ENCODE results near the gene ISLR.

ISLR gene

DNA sequence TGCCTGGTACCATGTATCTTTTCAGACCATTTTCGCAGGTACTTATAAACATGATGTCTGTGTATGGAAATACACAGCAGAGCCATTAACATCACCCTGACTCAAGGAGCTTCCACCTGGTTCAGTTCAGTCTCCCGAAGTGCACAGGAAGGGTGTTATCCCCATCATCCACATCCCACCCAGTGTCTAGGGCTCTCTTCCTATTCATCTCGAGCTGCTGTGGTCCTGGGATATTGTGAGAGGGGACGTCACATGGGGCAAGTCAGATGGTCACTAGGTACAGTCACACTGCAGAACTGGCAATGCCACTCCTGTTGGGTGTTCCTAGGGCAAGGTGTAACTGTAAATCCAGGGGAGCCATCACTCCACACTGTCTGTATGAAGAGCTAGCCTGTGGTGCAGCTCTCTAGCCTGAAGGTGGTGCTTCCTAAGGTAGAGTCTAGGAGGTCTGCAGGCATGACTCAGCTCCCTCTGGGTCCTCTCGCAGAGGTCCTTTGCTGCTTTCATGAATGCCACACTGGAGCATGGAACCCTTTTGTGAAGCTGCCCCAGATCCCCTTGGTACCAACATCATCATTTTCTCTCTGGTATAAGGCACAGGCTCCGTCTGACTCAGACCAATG is 29.2 kb upstream of the ISLR start:
- no peak overlapping the region for H3K27ac ChIP-seq
- TF ChIP-seq ZFX (IDR thresholded peaks at IDR 0.05), result no peak
- TF ChIP-seq, protein P1, sequence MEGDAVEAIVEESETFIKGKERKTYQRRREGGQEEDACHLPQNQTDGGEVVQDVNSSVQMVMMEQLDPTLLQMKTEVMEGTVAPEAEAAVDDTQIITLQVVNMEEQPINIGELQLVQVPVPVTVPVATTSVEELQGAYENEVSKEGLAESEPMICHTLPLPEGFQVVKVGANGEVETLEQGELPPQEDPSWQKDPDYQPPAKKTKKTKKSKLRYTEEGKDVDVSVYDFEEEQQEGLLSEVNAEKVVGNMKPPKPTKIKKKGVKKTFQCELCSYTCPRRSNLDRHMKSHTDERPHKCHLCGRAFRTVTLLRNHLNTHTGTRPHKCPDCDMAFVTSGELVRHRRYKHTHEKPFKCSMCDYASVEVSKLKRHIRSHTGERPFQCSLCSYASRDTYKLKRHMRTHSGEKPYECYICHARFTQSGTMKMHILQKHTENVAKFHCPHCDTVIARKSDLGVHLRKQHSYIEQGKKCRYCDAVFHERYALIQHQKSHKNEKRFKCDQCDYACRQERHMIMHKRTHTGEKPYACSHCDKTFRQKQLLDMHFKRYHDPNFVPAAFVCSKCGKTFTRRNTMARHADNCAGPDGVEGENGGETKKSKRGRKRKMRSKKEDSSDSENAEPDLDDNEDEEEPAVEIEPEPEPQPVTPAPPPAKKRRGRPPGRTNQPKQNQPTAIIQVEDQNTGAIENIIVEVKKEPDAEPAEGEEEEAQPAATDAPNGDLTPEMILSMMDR (conservative IDR thresholded peaks at IDR 0.05), result no peak

DNA sequence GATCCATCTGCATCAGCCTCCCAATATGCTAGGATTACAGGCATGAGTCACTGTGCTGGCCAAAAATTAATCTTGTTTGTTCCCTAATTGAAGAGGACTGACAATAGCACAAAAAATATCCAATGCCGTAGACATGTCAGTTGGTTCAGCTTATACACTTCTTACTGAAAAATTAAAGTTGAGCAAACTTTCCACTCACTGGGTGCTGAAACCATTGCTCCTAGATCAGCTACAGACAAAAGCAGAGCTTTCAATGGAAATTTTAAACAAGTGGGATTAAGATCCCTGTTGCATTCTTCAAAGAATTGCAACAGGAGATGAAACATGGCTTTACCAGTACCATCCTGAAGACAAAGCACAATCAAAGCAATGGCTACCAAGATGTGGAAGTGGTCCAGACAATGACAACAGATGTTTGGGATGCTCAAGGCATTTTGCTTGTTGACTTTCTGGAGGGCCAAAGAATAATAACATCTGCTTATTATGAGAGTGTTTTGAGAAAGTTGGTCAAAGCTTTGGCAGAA is 27.2 kb upstream of the ISLR start:
- no peak overlapping the region for H3K27ac ChIP-seq
- no peak for TF ChIP-seq ZFX (IDR thresholded peaks at IDR 0.05)
- TF ChIP-seq, protein P1 (conservative IDR thresholded peaks at IDR 0.05), result no peak

DNA sequence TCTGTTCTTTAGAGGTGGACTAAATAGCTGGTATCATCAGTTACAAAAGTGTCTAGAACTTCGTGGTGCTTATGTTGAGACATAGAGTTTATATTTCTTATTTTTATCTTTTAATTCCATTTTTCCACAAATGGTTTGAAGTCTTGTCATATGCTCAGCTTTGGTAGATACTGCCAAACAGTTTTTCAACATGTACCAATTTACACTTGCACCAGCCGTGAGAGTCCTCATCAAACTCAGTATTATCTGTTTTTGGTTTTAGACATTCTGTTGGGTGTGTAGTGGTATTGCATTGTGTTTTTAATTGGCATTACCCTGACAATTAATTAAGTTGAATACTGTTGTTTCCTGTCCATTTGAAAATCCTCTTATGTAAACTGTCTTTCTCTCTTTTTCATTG is 26.5 kb upstream of the ISLR start:
- TF ChIP-seq, protein P1 (conservative IDR thresholded peaks at IDR 0.05), result no peak
- TF ChIP-seq ZFX (IDR thresholded peaks at IDR 0.05), result no peak

DNA sequence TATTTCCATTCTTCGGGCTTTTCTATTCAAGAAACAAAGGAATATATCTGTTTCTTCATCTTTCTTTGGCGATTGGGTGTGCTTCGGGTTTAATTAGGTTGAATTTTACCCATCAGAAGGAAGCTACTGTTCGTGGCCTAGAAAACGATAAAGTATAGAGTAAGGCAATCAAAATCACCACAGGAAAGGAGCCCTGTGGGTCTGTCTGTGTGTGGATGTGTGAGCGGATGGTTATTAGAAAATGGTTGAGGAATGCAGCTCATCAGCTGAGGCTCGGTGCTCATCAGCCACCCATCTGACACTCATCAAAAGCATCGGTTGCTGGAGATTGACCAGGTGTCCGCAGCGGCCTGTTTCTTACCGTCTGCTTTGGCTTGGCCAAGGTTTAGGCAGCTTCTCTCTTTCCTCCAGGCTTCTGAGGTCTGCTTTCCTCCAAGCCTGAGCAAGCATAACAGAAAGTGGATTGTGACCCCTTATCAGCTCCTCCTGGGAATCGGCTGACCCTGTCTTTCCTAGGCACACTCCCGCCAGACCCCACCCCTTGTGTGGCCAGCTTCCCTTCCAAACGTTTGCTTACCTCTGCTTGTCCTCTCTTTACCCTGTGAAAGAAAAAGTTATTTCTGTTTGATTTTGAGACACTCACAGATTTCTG is 17.6 kb upstream of the ISLR start:
- TF ChIP-seq ZFX (IDR thresholded peaks at IDR 0.05), result no peak
- TF ChIP-seq, protein P1 (conservative IDR thresholded peaks at IDR 0.05), result no peak
- H3K27ac ChIP-seq, result no peak overlapping the region

More for the DNA sequence above, 26.5 kb upstream of the ISLR start:
- H3K27ac ChIP-seq, result no peak overlapping the region

DNA sequence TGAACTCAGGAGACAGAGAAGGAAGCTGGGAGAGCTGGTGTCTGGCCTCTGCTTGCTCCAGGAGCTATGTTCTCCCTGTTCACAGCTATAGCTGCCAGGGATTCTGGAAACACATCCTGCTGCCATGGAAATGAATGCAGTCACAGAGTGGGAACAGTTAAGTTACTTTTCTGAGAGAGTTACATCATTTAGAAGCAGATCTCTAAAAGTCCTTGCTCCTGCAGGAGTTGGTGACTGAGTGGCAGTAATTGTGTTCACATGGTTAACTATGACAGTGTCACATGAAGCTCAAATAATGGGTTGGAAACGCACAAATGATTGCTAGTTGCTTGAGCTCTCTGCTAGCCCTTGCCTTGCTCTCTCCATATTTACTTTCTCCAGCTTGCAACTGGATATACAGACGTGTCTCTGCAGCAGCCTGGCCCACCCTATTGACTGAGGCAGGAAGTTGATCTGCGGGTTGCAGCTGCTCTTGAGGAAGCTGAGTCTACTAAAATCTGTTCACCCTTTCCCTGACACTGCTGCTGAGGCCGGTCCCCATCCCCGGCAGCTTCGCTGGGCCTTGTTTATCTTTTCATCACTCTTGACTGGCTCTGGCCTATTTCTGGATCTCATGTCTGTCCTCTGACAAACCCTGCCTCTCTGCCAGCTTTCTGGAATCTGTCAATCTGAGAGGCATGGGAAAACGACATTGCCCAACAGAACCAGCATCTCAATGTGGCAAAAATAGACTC is 16.7 kb upstream of the ISLR start:
- no peak overlapping the region for H3K27ac ChIP-seq
- no peak for TF ChIP-seq ZFX (IDR thresholded peaks at IDR 0.05)
- TF ChIP-seq, protein P1 (conservative IDR thresholded peaks at IDR 0.05), result no peak

DNA sequence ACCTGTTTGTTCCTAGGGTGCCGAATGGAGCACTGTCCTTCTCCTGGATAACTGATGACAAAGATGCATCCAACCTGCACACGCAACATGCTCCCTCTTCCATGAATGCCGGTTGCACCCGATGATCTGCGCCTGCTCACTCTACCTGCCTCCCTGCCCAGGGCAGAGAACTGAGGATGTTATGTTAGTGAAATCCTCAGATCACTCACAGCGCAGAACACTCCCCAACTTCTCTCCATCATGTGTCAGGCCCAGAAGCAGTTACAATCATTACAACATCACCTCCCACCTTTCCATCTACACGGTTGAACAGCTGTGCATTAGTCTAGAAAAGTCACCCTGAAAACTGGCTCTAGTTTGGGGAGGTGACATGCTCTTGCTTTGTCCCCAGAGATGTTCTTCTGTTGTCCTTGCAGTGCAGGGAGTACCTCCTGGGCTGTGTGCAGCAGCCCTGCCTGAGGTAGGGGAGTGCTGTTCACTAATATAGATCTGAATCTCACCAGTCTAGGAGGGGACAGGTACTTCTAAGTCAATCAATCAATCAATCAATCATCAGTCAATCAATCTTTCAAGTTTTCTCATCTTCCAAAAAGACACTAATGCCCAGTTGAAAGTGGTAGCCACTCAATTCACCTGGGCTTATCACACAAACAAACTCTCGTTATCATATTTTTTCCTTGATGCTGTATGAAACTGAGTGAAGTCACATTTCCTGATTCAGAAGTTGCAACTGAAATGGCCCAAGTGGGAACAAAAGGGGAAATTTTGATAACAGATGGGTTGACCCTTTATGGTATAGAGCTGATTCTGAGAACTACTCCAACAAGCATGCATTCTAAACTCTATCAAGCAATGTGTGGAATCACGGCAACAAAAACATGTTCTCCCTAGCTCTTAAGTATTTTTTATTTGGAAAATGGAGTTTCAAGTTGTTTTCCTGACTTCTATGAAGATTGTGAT is 15.4 kb upstream of the ISLR start:
- TF ChIP-seq, protein P1 (conservative IDR thresholded peaks at IDR 0.05), result no peak
- TF ChIP-seq ZFX (IDR thresholded peaks at IDR 0.05), result no peak
- no peak overlapping the region for H3K27ac ChIP-seq
